ENCODE data around the gene LARGE1. TPM values are rescaled to one million over a fixed set of nuclear protein-coding genes. Genes with fewer than 3 reads are reported as not detected.

The LARGE1 gene
- total and polyA plus RNA-seq, 7 donors = 14.9 to 91.6 (median 46.1) TPM

DNA sequence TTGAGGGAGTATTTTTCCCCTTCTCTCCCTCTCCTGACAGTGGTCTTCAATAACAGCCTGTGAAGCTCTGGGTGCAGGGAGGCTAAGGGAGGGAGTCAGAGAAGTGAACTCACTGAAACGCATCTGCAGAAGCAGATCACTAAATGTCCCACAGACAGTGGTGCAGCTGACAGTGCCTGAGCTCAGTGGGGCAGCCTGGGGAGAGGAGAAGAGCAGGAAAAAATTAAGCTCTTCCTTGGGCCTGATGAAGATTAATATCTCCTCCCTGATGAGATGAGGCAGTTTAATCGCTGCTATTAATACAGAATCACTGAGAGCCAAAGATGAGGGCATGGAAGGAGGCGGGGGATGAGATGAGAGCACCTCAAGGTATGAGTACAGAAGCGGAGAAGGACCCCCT is 180.8 kb downstream of the LARGE1 start:
- TF ChIP-seq, protein P1, sequence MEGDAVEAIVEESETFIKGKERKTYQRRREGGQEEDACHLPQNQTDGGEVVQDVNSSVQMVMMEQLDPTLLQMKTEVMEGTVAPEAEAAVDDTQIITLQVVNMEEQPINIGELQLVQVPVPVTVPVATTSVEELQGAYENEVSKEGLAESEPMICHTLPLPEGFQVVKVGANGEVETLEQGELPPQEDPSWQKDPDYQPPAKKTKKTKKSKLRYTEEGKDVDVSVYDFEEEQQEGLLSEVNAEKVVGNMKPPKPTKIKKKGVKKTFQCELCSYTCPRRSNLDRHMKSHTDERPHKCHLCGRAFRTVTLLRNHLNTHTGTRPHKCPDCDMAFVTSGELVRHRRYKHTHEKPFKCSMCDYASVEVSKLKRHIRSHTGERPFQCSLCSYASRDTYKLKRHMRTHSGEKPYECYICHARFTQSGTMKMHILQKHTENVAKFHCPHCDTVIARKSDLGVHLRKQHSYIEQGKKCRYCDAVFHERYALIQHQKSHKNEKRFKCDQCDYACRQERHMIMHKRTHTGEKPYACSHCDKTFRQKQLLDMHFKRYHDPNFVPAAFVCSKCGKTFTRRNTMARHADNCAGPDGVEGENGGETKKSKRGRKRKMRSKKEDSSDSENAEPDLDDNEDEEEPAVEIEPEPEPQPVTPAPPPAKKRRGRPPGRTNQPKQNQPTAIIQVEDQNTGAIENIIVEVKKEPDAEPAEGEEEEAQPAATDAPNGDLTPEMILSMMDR (IDR thresholded peaks at IDR 0.05) = no peak
- intact Hi-C loops (cut with DNase I) = no loop called here
- 90 to 97% (median 93%) methylated on average over 4 of the region's 4 CpGs for WGBS, 3 donors
- Histone ChIP-seq H3K4me1 (peaks cover 6% of the 10 kb centered on the region), H3K4me3 (no peak overlapping the region), H3K27me3 (ENCODE audit: insufficient read depth in 3 of 3, low read length in 2 of 3) (no peaks in the 10 kb centered on the region), H3K36me3 (ENCODE audit: insufficient read depth in 1 of 2, low read depth in 1 of 2) (no peaks in the 10 kb centered on the region), H3K27ac (no peak overlapping the region), H3K9me3 (no peaks in the 10 kb centered on the region)
- DNase-seq = no peak
- no peak for ATAC-seq

DNA sequence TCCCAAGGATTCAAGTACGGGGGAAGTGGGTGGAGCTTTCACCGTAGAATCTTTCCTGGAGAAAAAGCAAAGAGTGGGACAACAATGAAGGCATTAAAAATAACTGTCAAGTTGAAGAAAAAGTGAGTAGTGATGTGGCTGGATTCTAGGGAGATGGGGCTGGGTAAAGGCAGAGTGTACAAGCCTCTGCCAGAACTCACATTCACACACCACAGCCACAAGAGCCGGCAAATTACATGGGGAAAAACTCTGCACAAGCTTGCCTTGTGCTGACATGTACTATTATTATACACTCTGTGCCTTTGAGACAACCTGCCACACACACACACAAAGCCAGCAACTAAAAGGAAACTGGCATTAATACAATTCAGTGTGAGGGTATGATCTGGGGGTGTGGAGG is 182.6 kb downstream of the LARGE1 start:
- TF ChIP-seq, protein P1 (IDR thresholded peaks at IDR 0.05) = no peak
- no peak overlapping the region for H3K4me3 ChIP-seq
- H3K36me3 ChIP-seq (ENCODE audit: insufficient read depth in 1 of 2, low read depth in 1 of 2) = no peaks in the 10 kb centered on the region
- H3K9me3 ChIP-seq = no peaks in the 10 kb centered on the region
- WGBS, 3 donors = 80 to 82% (median 81%) methylated on average over 3 of the region's 3 CpGs
- DNase-seq (no peak), ATAC-seq (no peak)
- intact Hi-C loops (cut with DNase I) = no loop called here
- no peaks in the 10 kb centered on the region for H3K27me3 ChIP-seq (ENCODE audit: insufficient read depth in 3 of 3, low read length in 2 of 3)
- H3K27ac ChIP-seq = no peak overlapping the region
- H3K4me1 ChIP-seq = peaks cover 15% of the 10 kb centered on the region

DNA sequence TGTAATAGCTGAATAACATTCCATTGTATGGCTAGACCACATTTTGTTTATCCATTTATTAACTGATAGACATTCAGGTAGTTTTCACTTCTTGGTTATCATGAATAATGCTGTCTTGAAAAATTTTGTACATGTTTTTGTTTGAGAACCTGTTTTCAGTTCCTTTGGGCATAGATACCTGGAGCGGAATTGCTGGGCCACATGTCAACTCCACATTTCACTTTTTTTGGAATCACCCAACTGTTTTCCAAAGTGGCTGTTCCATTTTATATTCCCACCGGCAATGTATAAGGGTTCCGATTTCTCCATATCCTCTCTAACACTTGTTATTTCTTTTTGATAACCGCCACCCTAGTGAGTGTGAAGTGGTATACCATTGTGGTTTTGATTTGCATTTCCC is 184.3 kb downstream of the LARGE1 start:
- intact Hi-C loops (cut with DNase I) = no loop called here
- no peak overlapping the region for H3K4me3 ChIP-seq
- no peak overlapping the region for H3K27ac ChIP-seq
- H3K27me3 ChIP-seq (ENCODE audit: insufficient read depth in 3 of 3, low read length in 2 of 3) = no peaks in the 10 kb centered on the region
- 94 to 99% (median 98%) methylated on average over 4 of the region's 4 CpGs for WGBS, 3 donors
- H3K36me3 ChIP-seq (ENCODE audit: insufficient read depth in 1 of 2, low read depth in 1 of 2) = no peaks in the 10 kb centered on the region
- peaks cover 9% of the 10 kb centered on the region for H3K4me1 ChIP-seq
- no peak for ATAC-seq
- TF ChIP-seq, protein P1 (IDR thresholded peaks at IDR 0.05) = no peak
- no peaks in the 10 kb centered on the region for H3K9me3 ChIP-seq
- no peak for DNase-seq

DNA sequence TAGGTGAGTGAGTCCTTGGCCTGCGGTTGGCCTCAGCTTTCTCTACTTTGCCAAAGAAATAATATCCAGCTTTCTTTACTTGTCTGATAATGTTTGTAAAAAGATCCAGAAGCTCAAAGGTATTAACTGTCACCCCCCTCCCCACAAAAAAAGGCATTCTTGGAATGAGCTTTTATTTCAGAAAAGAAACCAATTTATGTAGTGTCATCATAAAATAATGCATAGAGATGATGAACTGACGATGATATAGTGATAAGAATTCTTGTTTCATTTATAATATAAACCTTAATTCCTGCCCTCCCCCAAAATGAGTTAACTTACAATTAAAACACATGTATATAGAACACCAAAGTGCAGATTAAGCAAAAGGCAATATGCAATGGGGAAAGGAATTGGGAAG is 191.4 kb downstream of the LARGE1 start:
- H3K4me3 ChIP-seq = no peak overlapping the region
- intact Hi-C loops (cut with DNase I) = no loop called here
- no peak overlapping the region for H3K27ac ChIP-seq
- peaks cover 37% of the 10 kb centered on the region for H3K4me1 ChIP-seq
- ATAC-seq (no peak), DNase-seq (no peak)
- TF ChIP-seq, protein P1 (IDR thresholded peaks at IDR 0.05) = no peak
- WGBS, 3 donors = 75 to 89% (median 84%) methylated on average over 2 of the region's 2 CpGs
- H3K9me3 ChIP-seq = no peaks in the 10 kb centered on the region
- no peaks in the 10 kb centered on the region for H3K36me3 ChIP-seq (ENCODE audit: insufficient read depth in 1 of 2, low read depth in 1 of 2)
- H3K27me3 ChIP-seq (ENCODE audit: insufficient read depth in 3 of 3, low read length in 2 of 3) = no peaks in the 10 kb centered on the region

DNA sequence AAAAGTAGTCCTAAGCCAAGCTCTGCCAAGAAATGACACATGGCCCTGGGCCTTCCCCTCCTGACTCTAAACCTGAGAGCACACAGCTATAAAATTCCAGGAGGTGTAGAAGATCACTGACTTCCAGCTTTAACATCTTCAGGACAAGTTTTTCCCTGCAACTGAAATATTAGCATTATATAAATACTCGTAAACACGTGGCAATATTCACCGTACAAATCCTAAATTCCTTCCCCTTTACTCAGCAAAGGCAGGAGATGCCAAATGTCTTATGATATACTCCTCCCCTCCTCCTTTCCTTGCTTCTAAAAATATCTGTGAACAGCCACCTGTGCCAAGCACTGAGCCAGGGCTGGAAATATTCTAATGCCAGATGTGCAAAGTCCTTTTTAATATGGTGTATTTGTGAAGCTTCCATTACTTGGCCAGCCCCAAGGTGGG is 194.0 kb downstream of the LARGE1 start:
- no peaks in the 10 kb centered on the region for H3K27me3 ChIP-seq (ENCODE audit: insufficient read depth in 3 of 3, low read length in 2 of 3)
- intact Hi-C loops (cut with DNase I) = no loop called here
- TF ChIP-seq, protein P1 (IDR thresholded peaks at IDR 0.05) = no peak
- peak overlapping the region; percentile 57 for H3K27ac ChIP-seq
- 6 to 25% (median 19%) methylated on average over 3 of the region's 3 CpGs for WGBS, 3 donors
- no peak overlapping the region for H3K4me3 ChIP-seq
- ATAC-seq (peak; percentile 87 to 94 (median 91)), DNase-seq (no peak)
- H3K4me1 ChIP-seq = peaks cover 29% of the 10 kb centered on the region
- H3K36me3 ChIP-seq (ENCODE audit: insufficient read depth in 1 of 2, low read depth in 1 of 2) = no peaks in the 10 kb centered on the region
- H3K9me3 ChIP-seq = no peaks in the 10 kb centered on the region
